HEK293 (cell line): ENCODE results near the gene PSAP.

Source experiments
- BCL11B ChIP-seq: fragments of 450-650 bp; formaldehyde crosslinking; IDR thresholded peaks from 2 replicates; pipeline ENCODE4 v1.5.1; 2016; ENCODE audit warnings: low read depth, missing biosample characterization, missing genetic modification characterization
- GLIS1 ChIP-seq: fragments of 450-650 bp; formaldehyde crosslinking; IDR thresholded peaks from 2 replicates; pipeline ENCODE4 v1.5.1; 2016; ENCODE audit warnings: missing biosample characterization, missing genetic modification characterization
- HOXC10 ChIP-seq: sonication (generic); formaldehyde crosslinking; IDR thresholded peaks from 2 replicates; pipeline ENCODE4 v1.8.1; 2023; ENCODE audit warnings: mild to moderate bottlenecking, missing genetic modification reagents
- KLF7 ChIP-seq: fragments of 450-650 bp; formaldehyde crosslinking; IDR thresholded peaks from 2 replicates; pipeline ENCODE4 v1.5.1; 2016; ENCODE audit warnings: missing biosample characterization, missing genetic modification characterization, borderline replicate concordance
- KLF8 ChIP-seq: fragments of 450-650 bp; formaldehyde crosslinking; IDR thresholded peaks from 2 replicates; pipeline ENCODE4 v1.5.1; 2016; ENCODE audit warnings: missing biosample characterization, missing genetic modification characterization
- MYNN ChIP-seq: fragments of 450-650 bp; formaldehyde crosslinking; IDR thresholded peaks from 2 replicates; pipeline ENCODE4 v1.5.1; 2016; ENCODE audit warnings: missing biosample characterization, missing genetic modification characterization, borderline replicate concordance
- OSR2 ChIP-seq: fragments of 450-650 bp; formaldehyde crosslinking; IDR thresholded peaks from 2 replicates; pipeline ENCODE4 v1.5.1; 2016; ENCODE audit warnings: missing biosample characterization, missing genetic modification characterization
- PATZ1 ChIP-seq: fragments of 450-650 bp; formaldehyde crosslinking; IDR thresholded peaks from 2 replicates; pipeline ENCODE4 v1.5.1; 2016; ENCODE audit warnings: missing biosample characterization, missing genetic modification characterization
- PRDM2 ChIP-seq: fragments of 450-650 bp; formaldehyde crosslinking; IDR thresholded peaks from 2 replicates; pipeline ENCODE4 v1.5.1; 2016; ENCODE audit warnings: missing biosample characterization, missing genetic modification characterization, borderline replicate concordance
- REPIN1 ChIP-seq: fragments of 450-650 bp; formaldehyde crosslinking; IDR thresholded peaks from 2 replicates; pipeline ENCODE4 v1.5.1; 2017; ENCODE audit warnings: missing biosample characterization, missing genetic modification characterization, low read depth
- SALL2 ChIP-seq: fragments of 450-650 bp; formaldehyde crosslinking; IDR thresholded peaks from 2 replicates; pipeline ENCODE4 v1.5.0; 2017; ENCODE audit warnings: missing biosample characterization, mild to moderate bottlenecking, missing genetic modification characterization, borderline replicate concordance
- ZBTB1 ChIP-seq: fragments of 450-650 bp; formaldehyde crosslinking; IDR thresholded peaks from 2 replicates; pipeline ENCODE4 v1.5.1; 2016; ENCODE audit warnings: missing biosample characterization, missing genetic modification characterization
- ZBTB11 ChIP-seq: fragments of 450-650 bp; formaldehyde crosslinking; conservative IDR thresholded peaks from 2 replicates; pipeline ENCODE4 v1.5.1; 2016; ENCODE audit warnings: low read depth, missing biosample characterization, missing genetic modification characterization
- ZBTB20 ChIP-seq: fragments of 450-650 bp; formaldehyde crosslinking; IDR thresholded peaks from 2 replicates; pipeline ENCODE4 v1.5.1; 2016; ENCODE audit warnings: missing biosample characterization, missing genetic modification characterization
- ZBTB7A ChIP-seq: fragments of 450-650 bp; formaldehyde crosslinking; IDR thresholded peaks from 2 replicates; pipeline ENCODE4 v1.5.1; 2016; ENCODE audit warnings: low read depth, missing biosample characterization, missing genetic modification characterization
- ZFHX2 ChIP-seq: fragments of 450-650 bp; formaldehyde crosslinking; conservative IDR thresholded peaks from 2 replicates; pipeline ENCODE4 v1.5.1; 2016; ENCODE audit warnings: missing biosample characterization, missing genetic modification characterization
- ZNF121 ChIP-seq: fragments of 450-650 bp; formaldehyde crosslinking; IDR thresholded peaks from 2 replicates; pipeline ENCODE4 v1.5.1; 2016; ENCODE audit warnings: missing biosample characterization, missing genetic modification characterization
- ZNF214 ChIP-seq: fragments of 450-650 bp; formaldehyde crosslinking; IDR thresholded peaks from 2 replicates; pipeline ENCODE4 v1.5.1; 2017; ENCODE audit warnings: missing biosample characterization, mild to moderate bottlenecking, missing genetic modification characterization, borderline replicate concordance
- ZNF311 ChIP-seq: fragments of 450-650 bp; formaldehyde crosslinking; IDR thresholded peaks from 2 replicates; pipeline ENCODE4 v1.5.1; 2017; ENCODE audit warnings: missing biosample characterization, missing genetic modification characterization, borderline replicate concordance
- ZNF416 ChIP-seq: fragments of 450-650 bp; formaldehyde crosslinking; IDR thresholded peaks from 2 replicates; pipeline ENCODE4 v1.5.1; 2016; ENCODE audit warnings: missing biosample characterization, missing genetic modification characterization
- ZNF621 ChIP-seq: fragments of 450-650 bp; formaldehyde crosslinking; IDR thresholded peaks from 2 replicates; pipeline ENCODE4 v1.5.1; 2017; ENCODE audit warnings: missing biosample characterization, missing genetic modification characterization
- ZNF623 ChIP-seq: fragments of 450-650 bp; formaldehyde crosslinking; IDR thresholded peaks from 2 replicates; pipeline ENCODE4 v1.5.1; 2016; ENCODE audit warnings: missing biosample characterization, missing genetic modification characterization
- ZNF639 ChIP-seq: fragments of 450-650 bp; formaldehyde crosslinking; IDR thresholded peaks from 2 replicates; pipeline ENCODE4 v1.5.1; 2016; ENCODE audit warnings: missing biosample characterization, missing genetic modification characterization
- ZNF654 ChIP-seq: fragments of 450-650 bp; formaldehyde crosslinking; IDR thresholded peaks from 2 replicates; pipeline ENCODE4 v1.5.1; 2016; ENCODE audit warnings: low read depth, missing biosample characterization, missing genetic modification characterization
- ZSCAN4 ChIP-seq: fragments of 450-650 bp; formaldehyde crosslinking; IDR thresholded peaks from 2 replicates; pipeline ENCODE4 v1.5.1; 2017; ENCODE audit warnings: missing biosample characterization, missing genetic modification characterization

The PSAP gene

DNA sequence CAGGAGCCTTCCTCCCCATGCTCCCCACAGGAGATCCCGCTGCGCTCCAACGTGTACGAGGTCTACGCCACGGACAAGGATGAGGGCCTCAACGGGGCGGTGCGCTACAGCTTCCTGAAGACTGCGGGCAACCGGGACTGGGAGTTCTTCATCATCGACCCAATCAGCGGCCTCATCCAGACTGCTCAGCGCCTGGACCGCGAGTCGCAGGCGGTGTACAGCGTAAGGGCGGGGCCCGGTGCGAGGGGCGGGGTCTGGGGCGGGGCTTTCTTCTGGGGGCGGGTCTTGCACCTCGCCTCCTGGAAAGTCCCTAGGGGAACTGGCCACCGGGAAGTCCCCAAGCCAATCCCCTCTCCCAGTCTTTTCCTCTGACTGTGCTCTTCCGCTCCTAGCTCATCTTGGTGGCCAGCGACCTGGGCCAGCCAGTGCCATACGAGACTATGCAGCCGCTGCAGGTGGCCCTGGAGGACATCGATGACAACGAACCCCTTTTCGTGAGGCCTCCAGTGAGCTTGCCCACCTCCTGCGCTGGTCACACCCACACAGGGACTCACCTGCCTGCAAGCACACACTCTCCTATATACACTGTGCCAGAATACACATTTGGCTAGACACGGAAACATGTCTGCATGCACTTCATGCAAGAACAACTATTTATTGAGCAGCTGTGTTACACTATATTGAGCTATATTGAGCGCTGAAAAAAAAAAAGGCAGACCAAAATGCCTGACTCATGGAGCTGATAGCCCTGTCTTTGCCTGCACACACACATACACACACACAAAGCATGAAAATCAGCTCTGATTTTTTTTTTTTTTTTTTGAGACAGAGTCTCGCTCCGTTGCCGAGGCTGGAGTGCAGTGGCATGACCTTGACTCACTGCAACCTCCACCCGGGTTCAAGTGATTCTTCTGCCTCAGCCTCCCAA is 45.0 kb downstream of the PSAP start (continued):
- TF ChIP-seq ZNF621 (no peak), ZBTB20 (tag by site-specific recombination) (no peak), PRDM2 (no peak), ZBTB1 (tag by site-specific recombination) (no peak), ZNF311 (tag by site-specific recombination) (no peak), ZSCAN4 (tag by site-specific recombination) (peak; percentile 63; the same call in 1 of the 2 replicates), KLF7 (tag by site-specific recombination) (no peak), ZNF639 (no peak), ZNF416 (tag by site-specific recombination) (no peak), SALL2 (tag by site-specific recombination) (no peak), REPIN1 (tag by site-specific recombination) (no peak), ZBTB7A (tag by site-specific recombination) (no peak), ZNF121 (tag by site-specific recombination) (no peak), ZNF214 (no peak), HOXC10 (CRISPR knock-in tag) (no peak), OSR2 (tag by site-specific recombination) (no peak), ZBTB11 (tag by site-specific recombination) (no peak), ZNF623 (no peak), PATZ1 (tag by site-specific recombination) (0 out of 2 replicates have a peak, but pooled peaks have one; percentile 5), BCL11B (no peak), ZFHX2 (no peak), MYNN (tag by site-specific recombination) (no peak), KLF8 (no peak), GLIS1 (tag by site-specific recombination) (peak; percentile 72), ZNF654 (tag by site-specific recombination) (no peak)
